PC-3 (cell line): ENCODE data around the gene ZCCHC7.

ENCODE experiments used
- CTCF ChIP-seq: fragments of 300-600 bp; sonication (generic); conservative IDR thresholded peaks from 2 replicates; pipeline ENCODE4 v1.5.1; 2017; ENCODE audit warnings: antibody characterized with exemption, low read depth, mild to moderate bottlenecking, low read length
- EZH2 ChIP-seq: fragments of 300-600 bp; sonication (generic); IDR thresholded peaks from one replicate; pipeline ENCODE4 v1.6.1; 2017; ENCODE audit warnings: antibody characterized with exemption, mild to moderate bottlenecking, low read length; ENCODE audit not compliant: unreplicated experiment
- EZH2phosphoT487 ChIP-seq: fragments of 300-600 bp; sonication (generic); IDR thresholded peaks from 2 replicates; pipeline ENCODE4 v1.6.1; 2018; ENCODE audit warnings: mild to moderate bottlenecking, antibody characterized with exemption, low read length, borderline replicate concordance

GRCh38 chr9:37179576-37179975, 59.2 kb downstream of the ZCCHC7 start:
- TF ChIP-seq CTCF (no peak), EZH2 (no peak), EZH2phosphoT487 (no peak)
